Embryonic facial prominence (tissue), 1 donor: Measurements from ENCODE around the gene ZNF573.

ENCODE experiments used
- DNase-seq: peaks from one replicate; pipeline ENCODE4 v3.0.0-alpha.2; 2016; ENCODE audit errors: extremely low spot score

ZNF573 gene

DNA sequence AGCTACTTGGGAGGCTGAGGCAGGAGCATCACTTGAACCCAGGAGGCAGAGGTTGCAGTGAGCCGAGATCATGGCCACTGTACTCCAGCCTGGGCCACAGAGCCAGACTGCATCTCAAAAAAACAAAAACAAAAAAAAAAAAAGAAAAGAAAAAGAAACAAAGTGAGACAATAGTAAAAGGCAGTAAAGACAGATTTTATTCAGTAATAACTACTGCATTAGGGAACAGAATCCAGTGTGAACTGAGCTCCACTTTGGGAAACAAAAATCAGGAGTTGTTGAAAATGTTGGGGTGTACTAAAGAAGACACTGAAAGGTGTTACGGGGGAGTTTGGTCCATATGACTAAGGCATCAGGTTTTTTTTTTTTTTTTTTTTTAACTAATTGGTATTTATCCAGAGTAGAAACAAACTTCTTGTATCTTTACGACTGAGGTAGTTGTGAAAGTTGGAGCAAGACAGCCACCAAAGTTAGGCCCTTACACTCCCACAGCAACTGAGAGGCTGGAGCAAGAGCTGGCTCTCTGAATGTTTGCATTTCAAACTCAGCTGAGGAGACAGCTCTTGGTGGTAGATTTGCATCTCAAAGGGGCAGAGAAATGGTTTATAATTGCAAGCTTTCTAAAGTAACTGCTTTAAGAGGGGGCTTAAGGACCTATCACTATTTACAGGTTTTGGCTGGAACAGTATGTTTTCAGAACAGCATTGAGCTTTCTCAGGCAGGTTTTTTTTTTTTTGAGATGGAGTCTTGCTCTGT, 84.1 kb downstream of the ZNF573 start:
- no peak for DNase-seq

DNA sequence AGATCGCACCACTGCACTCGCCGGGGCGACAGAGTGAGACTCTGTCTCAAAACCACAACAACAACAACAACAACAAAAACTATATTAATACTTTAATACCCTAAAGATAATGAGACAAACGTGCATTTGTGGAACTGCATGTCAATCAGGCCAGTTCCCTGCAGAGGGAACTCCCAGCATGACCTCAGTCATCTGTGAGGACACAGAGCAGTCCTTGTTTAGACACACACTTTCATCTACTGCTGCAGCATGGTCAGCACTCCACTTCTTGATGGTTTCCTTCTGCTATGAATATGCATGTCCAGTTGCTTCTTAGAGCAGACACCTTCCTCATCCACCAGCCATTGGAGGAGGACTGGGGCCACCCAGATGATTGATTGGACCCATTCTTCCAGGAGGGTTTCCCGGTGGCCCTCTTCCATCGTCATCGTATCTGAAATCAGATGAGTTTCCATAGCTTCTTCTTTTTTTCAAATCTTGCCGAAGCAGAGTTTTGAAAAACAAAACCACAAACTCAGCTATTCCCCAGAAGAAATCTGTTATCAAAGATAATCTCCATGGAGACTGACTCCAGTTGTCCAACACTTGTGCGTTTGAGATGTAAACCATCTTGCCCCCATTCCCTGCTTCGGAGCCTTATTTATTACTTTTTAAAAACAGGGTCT, 86.3 kb downstream of the ZNF573 start:
- no peak for DNase-seq

DNA sequence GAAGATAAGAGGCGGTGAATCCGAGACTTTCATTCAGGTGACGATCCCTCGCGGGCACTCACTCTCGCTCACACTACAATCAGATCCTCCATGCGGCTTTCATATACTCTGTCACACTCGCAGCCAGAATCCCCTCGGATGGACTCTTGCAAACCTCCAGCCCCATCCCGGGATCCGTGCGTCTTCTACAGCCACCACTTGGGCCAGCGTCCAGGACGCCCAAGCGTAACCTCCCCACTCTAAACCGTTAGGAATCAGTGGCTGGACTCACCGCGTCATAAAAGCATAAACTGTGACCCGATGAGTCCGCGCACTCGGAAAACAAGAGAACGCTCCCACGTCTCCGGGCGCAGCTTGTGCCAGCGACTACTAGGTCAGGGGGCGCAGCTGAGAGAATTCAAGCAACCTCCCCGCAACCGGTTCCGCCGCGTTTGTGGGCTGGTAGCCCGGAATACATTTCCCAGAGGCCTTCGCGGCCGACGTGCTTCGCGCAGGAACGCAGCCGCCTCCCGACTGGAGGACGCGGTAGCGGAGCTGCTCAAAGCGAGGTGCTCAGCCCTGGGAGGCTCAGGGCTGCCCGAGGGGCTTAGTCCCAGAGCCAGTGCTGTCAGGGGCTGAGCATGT, 87.4 kb downstream of the ZNF573 start:
- peak; percentile 64 for DNase-seq
